GM12878 (cell line): ENCODE measurements around the gene GGT7. TPM values are rescaled to one million over a fixed set of nuclear protein-coding genes. Genes with fewer than 3 reads are reported as not detected.

ENCODE experiments used
- ATAC-seq: fragments of 200-7000 bp; cut with Tn5 transposase; 3 replicates; pipeline ENCODE4 v1.9.1; 2020; ENCODE audit warnings: mild to moderate bottlenecking, moderate library complexity
- BruUV-seq: library from RNA; stranded (reverse); fragments of 400-500 nt; replicated peaks from 2 replicates; lab custom pipeline; 2021; lab: Mats Ljungman, UMichigan
- CTCF ChIA-PET: fragments of 300-600 bp; sonication (Branson Sonifier 250); formaldehyde crosslinking; extraction: SDS; loops from one replicate; lab custom pipeline; 2021; ENCODE audit warnings: inconsistent platforms; lab: Yijun Ruan, JAX
- POLR2A ChIA-PET: fragments of 350-600 bp; formaldehyde crosslinking; extraction: SDS; loops from one replicate; lab custom pipeline; 2021; ENCODE audit warnings: inconsistent platforms; lab: Charles Lee
- RAD21 ChIA-PET: fragments of 300-600 bp; sonication (Branson Sonifier 250); formaldehyde crosslinking; loops from one replicate; lab custom pipeline; 2023; ENCODE audit warnings: antibody characterized with exemption; ENCODE audit not compliant: unreplicated experiment; lab: Charles Lee
- SMC1A ChIA-PET: fragments of 300-600 bp; sonication (Branson Sonifier 250); formaldehyde crosslinking; loops from one replicate; lab custom pipeline; 2023; ENCODE audit not compliant: unreplicated experiment, uncharacterized antibody; lab: Charles Lee
- DNase-seq: peaks from one replicate; pipeline ENCODE4 v3.0.0-alpha.2; 2011; ENCODE audit warnings: low read depth, low spot score
- FAIRE-seq: peaks from 3 replicates; lab custom pipeline; 2011; peaks lifted over from hg19 to GRCh38; lab: Jason Lieb, UNC
- H2AFZ ChIP-seq: 2 replicates; pipeline ENCODE4 v1.6.0; 2011; ENCODE audit warnings: low read depth, low read length, control low read depth; ENCODE audit not compliant: control insufficient read depth
- H3K27ac ChIP-seq: 2 replicates; pipeline ENCODE4 v1.5.1; 2011; ENCODE audit warnings: control low read depth; ENCODE audit not compliant: control insufficient read depth, insufficient read depth
- H3K27me3 ChIP-seq, 2 experiments: replicated peaks in 1 of 2; 2 replicates each; pipeline versions ENCODE4 v1.6.0 to v1.6.1; 2011; ENCODE audit warnings: low read length in 1 of 2; ENCODE audit not compliant: control insufficient read depth in 2 of 2, insufficient read depth in 2 of 2
- H3K36me3 ChIP-seq, 2 experiments: 2 replicates each; pipeline ENCODE4 v1.5.1; 2011; ENCODE audit warnings: low read length in 1 of 2; ENCODE audit not compliant: control insufficient read depth in 2 of 2, insufficient read depth in 2 of 2
- H3K4me1 ChIP-seq: 2 replicates; pipeline ENCODE4 v1.6.1; 2011; ENCODE audit warnings: mild to moderate bottlenecking, low read length, moderate library complexity, mixed read lengths; ENCODE audit not compliant: control insufficient read depth, insufficient read depth
- H3K4me2 ChIP-seq: 2 replicates; pipeline ENCODE4 v1.6.0; 2011; ENCODE audit warnings: control low read depth; ENCODE audit not compliant: control insufficient read depth, insufficient read depth
- H3K4me3 ChIP-seq: fragments of 200-600 bp; sonication (generic); 2 replicates; pipeline ENCODE4 v1.5.1; 2016
- H3K79me2 ChIP-seq: 2 replicates; pipeline ENCODE4 v1.6.0; 2011; ENCODE audit warnings: low read length; ENCODE audit not compliant: control insufficient read depth, insufficient read depth
- H3K9ac ChIP-seq: 2 replicates; pipeline ENCODE4 v1.8.0; 2011; ENCODE audit warnings: low read length, control low read depth, mixed read lengths; ENCODE audit not compliant: control insufficient read depth, insufficient read depth
- H3K9me3 ChIP-seq: replicated peaks from 3 replicates; pipeline ENCODE4 v1.5.1; 2011; ENCODE audit warnings: mild to moderate bottlenecking, low read length; ENCODE audit not compliant: control insufficient read depth, insufficient read depth
- H4K20me1 ChIP-seq: 2 replicates; pipeline ENCODE4 v1.6.0; 2011; ENCODE audit not compliant: control insufficient read depth, insufficient read depth
- FOXM1 ChIP-seq: IDR thresholded peaks from 2 replicates; pipeline ENCODE4 v1.6.1; 2012; ENCODE audit warnings: low read depth, mild to moderate bottlenecking, inconsistent platforms, low read length, moderate library complexity
- HDGF ChIP-seq: fragments of 450-650 bp; IDR thresholded peaks from 2 replicates; pipeline ENCODE4 v1.6.1; 2016; ENCODE audit warnings: antibody characterized with exemption
- POLR2AphosphoS5 ChIP-seq: IDR thresholded peaks from 2 replicates; pipeline ENCODE4 v1.6.1; 2011; ENCODE audit warnings: mild to moderate bottlenecking, low read length, inconsistent platforms
- RCOR1 ChIP-seq: conservative IDR thresholded peaks from 2 replicates; pipeline ENCODE4 v1.6.1; 2012; ENCODE audit warnings: low read depth, low read length, improper control_type of control experiment
- USF1 ChIP-seq: IDR thresholded peaks from 2 replicates; pipeline ENCODE4 v1.6.1; 2011; ENCODE audit warnings: borderline replicate concordance, low read depth, mild to moderate bottlenecking, moderate library complexity, mixed read lengths, low read length; ENCODE audit not compliant: insufficient read depth; ENCODE audit errors: extremely low read length
- YY1 ChIP-seq: IDR thresholded peaks from 2 replicates; pipeline ENCODE4 v1.6.1; 2011; ENCODE audit warnings: low read depth, mild to moderate bottlenecking, low read length
- WGBS: methylation state at CpG from one replicate; pipeline ENCODE4 v1.1.6; 2016; ENCODE audit warnings: low lambda C conversion rate; ENCODE audit not compliant: insufficient replicate concordance, insufficient coverage; ENCODE audit errors: missing lambda C conversion rate; 5-methylcytosine and 5-hydroxymethylcytosine counted together
- in situ Hi-C: fragments of 300-500 bp; cut with MboI; formaldehyde crosslinking; loops from 9 replicates; pipeline ENCODE4 v1.14.3; 2018; ENCODE audit warnings: mixed read lengths
- intact Hi-C: fragments of 100-400 bp; cut with micrococcal nuclease; formaldehyde crosslinking; loops from one replicate; pipeline ENCODE4 v1.14.2; 2022; ENCODE audit not compliant: unreplicated experiment
- polyA plus RNA-seq, 11 experiments: library from polyadenylated mRNA; depleted of rRNA in 4 of 11; unstranded in 6 of 11; stranded (reverse) in 5 of 11; fragments of >200 nt; fragmentation: Nextera tagmentation in 4 of 11; fragmentation: Illumina TruSeq in 1 of 11; extraction: Ambion mirVana in 4 of 11; extraction: Trizol in 1 of 11; gene quantifications; 1 replicate in 1 of 11; 2 replicates in 10 of 11; pipeline versions ENCODE4 v1.2.1 to v1.2.3, GENCODE V29; 2011 to 2016; ENCODE audit warnings: inconsistent platforms in 2 of 11, missing spikeins in 2 of 11, low read depth in 1 of 11
- total RNA-seq, 4 experiments: library from RNA; depleted of rRNA in 3 of 4; stranded (reverse); fragments of >200 nt in 3 of 4; fragmentation: Illumina TruSeq in 1 of 4; extraction: Trizol in 1 of 4; gene quantifications; 2 replicates each; pipeline versions ENCODE4 v1.2.1 to v1.2.3, GENCODE V29; 2013 to 2021

GGT7 gene
- total and polyA plus RNA-seq, 10 of the 15 experiments (the other 5 are each of a cell fraction or from before 2014, with no cell fraction given), result 0.02 to 14.7 (median 5.3) TPM

- in situ Hi-C loops, result no loop called here
- DNase-seq (no peak), FAIRE-seq (no peak), ATAC-seq (no peak)
- ChIA-PET POLR2A (no interaction called here), RAD21 (no interaction called here), CTCF (no interaction called here), SMC1A (no interaction called here)
- H3K27me3 ChIP-seq, result no peaks in the 10 kb centered on the region
- H3K4me3 ChIP-seq, result no peak overlapping the region
- no peak overlapping the region for H3K27ac ChIP-seq
- no peaks in the 10 kb centered on the region for H3K79me2 ChIP-seq
- no peaks in the 10 kb centered on the region for H4K20me1 ChIP-seq
- intact Hi-C loops, result no loop called here
- WGBS, result 78% methylated on average over 4 of the region's 4 CpGs
- no TSS peak for BruUV-seq
- H3K9ac ChIP-seq, result no peak overlapping the region
- H3K4me2 ChIP-seq, result no peak overlapping the region
- no peaks in the 10 kb centered on the region for H3K36me3 ChIP-seq
- H2AFZ ChIP-seq, result no peak overlapping the region
- H3K4me1 ChIP-seq, result no peaks in the 10 kb centered on the region
- TF ChIP-seq YY1, result no peak
- TF ChIP-seq POLR2AphosphoS5, result no peak
- TF ChIP-seq RCOR1, result no peak
- TF ChIP-seq FOXM1, result no peak
- TF ChIP-seq HDGF, result no peak
- TF ChIP-seq USF1, result no peak
- no peaks in the 10 kb centered on the region for H3K9me3 ChIP-seq
These were observed 42.5 kb upstream of the GGT7 start for GRCh38 chr20:34915131-34915530.
